Ovary (tissue), 3 donors: ENCODE measurements around the gene PRKD2.

Experiments used
- CTCF ChIP-seq, 3 donors: fragments of 450-650 bp in 2 of 3; fragments of 200-600 bp in 1 of 3; IDR thresholded peaks; one replicate each; pipeline versions ENCODE4 v1.5.1 to v1.8.0; 2016 to 2022; ENCODE audit warnings: antibody characterized with exemption in 3 of 3, mild to moderate bottlenecking in 1 of 3
- EP300 ChIP-seq: sonication (generic); formaldehyde crosslinking; IDR thresholded peaks from one replicate; pipeline ENCODE4 v1.6.1; 2017; ENCODE audit warnings: antibody characterized with exemption
- POLR2A ChIP-seq: fragments of 450-650 bp; IDR thresholded peaks from one replicate; pipeline ENCODE4 v1.6.1; 2017; ENCODE audit warnings: antibody characterized with exemption, mild to moderate bottlenecking, moderate library complexity
- donor health status: DM: no; HTN: no; CAD: no.

GRCh38 chr19:46633130-46633529 lies 83.8 kb downstream of the PRKD2 start:
- no peak for TF ChIP-seq CTCF (IDR thresholded peaks at IDR 0.05)
- TF ChIP-seq POLR2A = no peak
- TF ChIP-seq EP300 = no peak
